HepG2 (cell line): ENCODE data around the gene FAM118A. TPM values are rescaled to one million over a fixed set of nuclear protein-coding genes. Genes with fewer than 3 reads are reported as not detected.

Experiments used
- ATAC-seq: fragments of 200-7000 bp; cut with Tn5 transposase; 3 replicates; pipeline ENCODE4 v1.9.1; 2020; ENCODE audit warnings: mild to moderate bottlenecking, moderate library complexity
- BruUV-seq: library from RNA; stranded (reverse); fragments of 400-500 nt; replicated peaks from 2 replicates; lab custom pipeline; 2021; lab: Mats Ljungman, UMichigan
- CTCF ChIA-PET: fragments of 300-600 bp; formaldehyde crosslinking; extraction: SDS; loops from one replicate; lab custom pipeline; 2021; ENCODE audit warnings: low total read pairs, inconsistent platforms, low intra/inter-chr PET ratio; lab: Yijun Ruan, JAX
- POLR2A ChIA-PET: fragments of 350-600 bp; sonication (Branson Sonifier 250); formaldehyde crosslinking; loops from one replicate; lab custom pipeline; 2020; ENCODE audit warnings: antibody characterized with exemption, inconsistent platforms; lab: Yijun Ruan, JAX
- DNase-seq: peaks from one replicate; pipeline ENCODE4 v3.0.0-alpha.2; 2015; ENCODE audit warnings: low spot score
- FAIRE-seq: peaks from 3 replicates; lab custom pipeline; 2011; peaks lifted over from hg19 to GRCh38; lab: Jason Lieb, UNC
- H2AFZ ChIP-seq: one replicate; pipeline ENCODE4 v1.6.1; 2011; ENCODE audit warnings: low read length, inconsistent platforms
- H3K27ac ChIP-seq: fragments of 300-600 bp; 3 replicates; pipeline ENCODE4 v1.8.0; 2011; ENCODE audit warnings: mixed run types, mild to moderate bottlenecking, mixed read lengths, low read length, inconsistent platforms; ENCODE audit not compliant: insufficient read depth; ENCODE audit errors: extremely low read length
- H3K27me3 ChIP-seq, 2 experiments: fragments of 200-600 bp in 1 of 2; 2 replicates in 1 of 2; 3 replicates in 1 of 2; pipeline versions ENCODE4 v1.6.0 to v1.8.0; 2011; ENCODE audit warnings: low read length in 2 of 2, mild to moderate bottlenecking in 2 of 2, moderate library complexity in 2 of 2, inconsistent platforms in 1 of 2; ENCODE audit not compliant: insufficient read depth in 2 of 2, control insufficient read depth in 1 of 2
- H3K36me3 ChIP-seq, 2 experiments: fragments of 200-600 bp in 1 of 2; replicated peaks in 1 of 2; 2 replicates in 1 of 2; 3 replicates in 1 of 2; pipeline versions ENCODE4 v1.5.1 to v1.8.0; 2011; ENCODE audit warnings: low read length in 2 of 2, inconsistent platforms in 1 of 2; ENCODE audit not compliant: insufficient read depth in 2 of 2, control insufficient read depth in 1 of 2
- H3K4me1 ChIP-seq: 2 replicates; pipeline ENCODE4 v1.5.1; 2012; ENCODE audit warnings: low read length, inconsistent platforms; ENCODE audit not compliant: insufficient read depth
- H3K4me2 ChIP-seq: 2 replicates; pipeline ENCODE4 v1.6.0; 2011; ENCODE audit warnings: low read depth, low read length, inconsistent platforms
- H3K4me3 ChIP-seq, 3 experiments: fragments of 200-600 bp in 1 of 3; sonication (generic), shearing (Covaris generic) in 1 of 3; replicated peaks in 1 of 3; 2 replicates each; pipeline ENCODE4 v1.5.1; 2011 to 2016; ENCODE audit warnings: low read length in 3 of 3, inconsistent platforms in 2 of 3, low read depth in 2 of 3, mild to moderate bottlenecking in 2 of 3, control low read depth in 1 of 3, mixed read lengths in 1 of 3; ENCODE audit not compliant: insufficient read depth in 1 of 3
- H3K79me2 ChIP-seq: one replicate; pipeline ENCODE4 v1.6.1; 2011; ENCODE audit warnings: low read length, inconsistent platforms; ENCODE audit not compliant: insufficient read depth
- H3K9ac ChIP-seq: 2 replicates; pipeline ENCODE4 v1.6.0; 2011; ENCODE audit warnings: mild to moderate bottlenecking, low read depth, low read length, inconsistent platforms; ENCODE audit not compliant: insufficient read depth
- H3K9me3 ChIP-seq: 2 replicates; pipeline ENCODE4 v1.5.1; 2012; ENCODE audit warnings: mild to moderate bottlenecking, low read length
- H4K20me1 ChIP-seq: 2 replicates; pipeline ENCODE4 v1.6.0; 2011; ENCODE audit warnings: inconsistent platforms, mild to moderate bottlenecking, low read length, moderate library complexity; ENCODE audit not compliant: insufficient read depth
- ATF7 ChIP-seq, 2 experiments: fragments of 450-650 bp in 1 of 2; sonication (generic) in 1 of 2; formaldehyde crosslinking in 1 of 2; IDR thresholded peaks; 2 replicates each; pipeline versions ENCODE4 v1.4.0 to v1.6.1; 2016 to 2020; ENCODE audit warnings: antibody characterized with exemption in 1 of 2, mild to moderate bottlenecking in 1 of 2, missing genetic modification reagents in 1 of 2
- CCAR2 ChIP-seq: fragments of 200-400 bp; formaldehyde crosslinking; optimal IDR thresholded peaks from 2 replicates; pipeline ENCODE3; 2018; ENCODE audit warnings: low read depth, mild to moderate bottlenecking, low read length, moderate library complexity
- FOXK1 ChIP-seq: sonication (generic); formaldehyde crosslinking; IDR thresholded peaks from 2 replicates; pipeline ENCODE4 v1.4.0; 2020; ENCODE audit warnings: low read depth, missing genetic modification reagents, borderline replicate concordance
- KDM5B ChIP-seq: sonication (generic); formaldehyde crosslinking; IDR thresholded peaks from 2 replicates; pipeline ENCODE4 v1.4.0; 2020; ENCODE audit warnings: missing genetic modification reagents, mild to moderate bottlenecking, borderline replicate concordance
- KLF13 ChIP-seq: sonication (generic); formaldehyde crosslinking; IDR thresholded peaks from 2 replicates; pipeline ENCODE4 v1.4.0; 2020; ENCODE audit warnings: mild to moderate bottlenecking, missing genetic modification reagents
- KLF16 ChIP-seq, 2 experiments: sonication (generic) in 1 of 2; formaldehyde crosslinking in 1 of 2; IDR thresholded peaks; 2 replicates each; pipeline versions ENCODE4 v1.6.1 to v1.8.0; 2016 to 2023; ENCODE audit warnings: missing genetic modification reagents in 2 of 2, missing compliant biosample characterization in 1 of 2
- LCORL ChIP-seq, 2 experiments: fragments of 450-650 bp in 1 of 2; sonication (generic) in 1 of 2; formaldehyde crosslinking in 1 of 2; IDR thresholded peaks; 2 replicates each; pipeline versions ENCODE4 v1.5.0 to v1.6.1; 2017 to 2020; ENCODE audit warnings: antibody characterized with exemption in 1 of 2, missing genetic modification reagents in 1 of 2
- NFKB2 ChIP-seq: sonication (generic); formaldehyde crosslinking; IDR thresholded peaks from 2 replicates; pipeline ENCODE4 v1.4.0; 2020; ENCODE audit warnings: missing genetic modification reagents, borderline replicate concordance
- NFYB ChIP-seq: sonication (generic); formaldehyde crosslinking; IDR thresholded peaks from 2 replicates; pipeline ENCODE4 v1.4.0; 2020; ENCODE audit warnings: missing genetic modification reagents
- TGIF2 ChIP-seq: IDR thresholded peaks from 2 replicates; pipeline ENCODE4 v1.6.1; 2016; ENCODE audit warnings: control low read depth, missing compliant biosample characterization
- ZNF350 ChIP-seq: sonication (generic); formaldehyde crosslinking; IDR thresholded peaks from 2 replicates; pipeline ENCODE4 v1.4.0; 2020; ENCODE audit warnings: mild to moderate bottlenecking, low read depth, missing genetic modification reagents, borderline replicate concordance
- ZNF704 ChIP-seq: sonication (generic); formaldehyde crosslinking; IDR thresholded peaks from 2 replicates; pipeline ENCODE4 v1.8.1; 2023; ENCODE audit warnings: mild to moderate bottlenecking, inconsistent platforms, moderate library complexity, missing genetic modification reagents, borderline replicate concordance
- ZSCAN25 ChIP-seq: sonication (generic); formaldehyde crosslinking; IDR thresholded peaks from 2 replicates; pipeline ENCODE4 v1.8.0; 2022; ENCODE audit warnings: mild to moderate bottlenecking, missing genetic modification reagents
- WGBS: methylation state at CpG from one replicate; pipeline ENCODE4 v1.1.6; 2017; ENCODE audit warnings: low lambda C conversion rate; 5-methylcytosine and 5-hydroxymethylcytosine counted together
- in situ Hi-C: cut with HindIII; loops from 2 replicates; pipeline ENCODE4 v1.10.0; 2017; ENCODE audit warnings: low pct_unique_long_range_greater_than_20kb; ENCODE audit not compliant: extremely low pct_ligation_motif_present
- intact Hi-C: fragments of 100-400 bp; cut with micrococcal nuclease; formaldehyde crosslinking; loops from one replicate; pipeline ENCODE4 v1.10.0; 2022; ENCODE audit not compliant: unreplicated experiment
- polyA plus RNA-seq, 8 experiments: library from polyadenylated mRNA; depleted of rRNA in 3 of 8; stranded (reverse) in 7 of 8; unstranded in 1 of 8; fragments of >200 nt; fragmentation: Illumina TruSeq in 4 of 8; extraction: Trizol in 4 of 8; gene quantifications; 2 replicates each; pipeline versions ENCODE4 v1.2.1 to v1.2.3, GENCODE V29; 2011 to 2016; ENCODE audit warnings: low read depth in 4 of 8, missing spikeins in 1 of 8, mixed read lengths in 1 of 8; ENCODE audit not compliant: insufficient read depth in 1 of 8
- total RNA-seq, 5 experiments: library from RNA; depleted of rRNA; stranded (reverse); fragments of >200 nt; fragmentation: Illumina TruSeq; extraction: Trizol; gene quantifications; 2 replicates each; pipeline ENCODE4 v1.2.3, GENCODE V29; 2016; ENCODE audit warnings: low read depth in 1 of 5

Gene FAM118A
- total and polyA plus RNA-seq, 2 of the 13 experiments (the other 11 are each of a cell fraction or from before 2014, with no cell fraction given) = 36.7 to 48.2 TPM

GRCh38 chr22:45358127-45358526 lies 48.4 kb downstream of the FAM118A start:
- in situ Hi-C loops = no loop called here
- no peak overlapping the region for H2AFZ ChIP-seq
- no peak overlapping the region for H3K9ac ChIP-seq
- H3K4me3 ChIP-seq = no peak overlapping the region
- no TSS peak for BruUV-seq
- DNase-seq (no peak), ATAC-seq (no peak), FAIRE-seq (no peak)
- no peak overlapping the region for H3K4me2 ChIP-seq
- 85% methylated on average over 1 of the region's 1 CpG for WGBS
- H3K9me3 ChIP-seq = no peaks in the 10 kb centered on the region
- ChIA-PET POLR2A (no interaction called here), CTCF (no interaction called here)
- no peaks in the 10 kb centered on the region for H3K4me1 ChIP-seq
- TF ChIP-seq TGIF2 (CRISPR knock-in tag) (no peak), LCORL (IDR thresholded peaks at IDR 0.05) (no peak), LCORL (CRISPR knock-in tag; IDR thresholded peaks at IDR 0.05) (no peak), NFYB (CRISPR knock-in tag) (no peak), KLF16 (CRISPR knock-in tag; IDR thresholded peaks at IDR 0.05) (no peak), KDM5B (CRISPR knock-in tag) (no peak), KLF13 (CRISPR knock-in tag) (no peak), ZNF704 (CRISPR knock-in tag) (no peak), NFKB2 (no peak)
- no peaks in the 10 kb centered on the region for H3K79me2 ChIP-seq
- no peak overlapping the region for H3K27ac ChIP-seq
- no peaks in the 10 kb centered on the region for H3K27me3 ChIP-seq
- intact Hi-C loops = no loop called here
- H4K20me1 ChIP-seq = no peaks in the 10 kb centered on the region
- H3K36me3 ChIP-seq = no peaks in the 10 kb centered on the region

- Histone ChIP-seq H2AFZ (no peak overlapping the region), H3K9me3 (no peaks in the 10 kb centered on the region), H3K27me3 (no peaks in the 10 kb centered on the region), H3K36me3 (no peaks in the 10 kb centered on the region), H3K79me2 (no peaks in the 10 kb centered on the region), H3K27ac (no peak overlapping the region), H3K9ac (no peak overlapping the region), H3K4me2 (no peak overlapping the region), H3K4me1 (no peaks in the 10 kb centered on the region), H4K20me1 (no peaks in the 10 kb centered on the region), H3K4me3 (no peak overlapping the region)
- BruUV-seq = no TSS peak
- 38% methylated on average over 4 of the region's 4 CpGs for WGBS
- ChIA-PET CTCF (no interaction called here), POLR2A (no interaction called here)
- DNase-seq = no peak
- in situ Hi-C loops (no loop called here), intact Hi-C loops (no loop called here)
- TF ChIP-seq CCAR2 (no peak), ATF7 (IDR thresholded peaks at IDR 0.05) (peak; percentile 74), ATF7 (CRISPR knock-in tag; IDR thresholded peaks at IDR 0.05) (no peak), FOXK1 (no peak), ZSCAN25 (CRISPR knock-in tag) (no peak), ZNF350 (no peak)
- no peak for ATAC-seq
- no peak for FAIRE-seq
These were observed 49.9 kb downstream of the FAM118A start for GRCh38 chr22:45359627-45360026.
